ENCODE data around the gene NT5DC3. TPM values are rescaled to one million over a fixed set of nuclear protein-coding genes. Genes with fewer than 3 reads are reported as not detected.

The NT5DC3 gene
- total RNA-seq, 1 experiment from 2014 or later = 19.7 TPM

GRCh38 chr12:103758310-103759089, 82.5 kb downstream of the NT5DC3 start:
- intact Hi-C loops (cut with micrococcal nuclease; ENCODE audit: unreplicated experiment) = no loop called here
- CTCF ChIA-PET = no interaction called here
- TF ChIP-seq CTCF (conservative IDR thresholded peaks at IDR 0.05; ENCODE audit: low read depth, low read length) = no peak
- TF ChIP-seq EZH2 (IDR thresholded peaks at IDR 0.05; ENCODE audit: borderline replicate concordance, low read depth, low read length, poor library complexity, severe bottlenecking) = no peak
- no peak overlapping the region for H3K27ac ChIP-seq (ENCODE audit: low read depth, low read length, poor library complexity, severe bottlenecking)
- H3K4me1 ChIP-seq (ENCODE audit: insufficient read depth, low read length, poor library complexity, severe bottlenecking) = no peaks in the 10 kb centered on the region
- H3K36me3 ChIP-seq (ENCODE audit: insufficient read depth, low read length, poor library complexity, severe bottlenecking) = no peaks in the 10 kb centered on the region
- BruUV-seq (replicated peaks) = no TSS peak
- no peak for DNase-seq (ENCODE audit: low spot score)
- no peak overlapping the region for H3K4me3 ChIP-seq (ENCODE audit: low read depth, low read length, poor library complexity, severe bottlenecking)
- POLR2A ChIA-PET (ENCODE audit: low non-redundant PET) = no interaction called here
- no peaks in the 10 kb centered on the region for H3K9me3 ChIP-seq (ENCODE audit: low read depth, low read length, poor library complexity, severe bottlenecking)
- H3K27me3 ChIP-seq (replicated peaks; ENCODE audit: insufficient read depth, low read depth, low read length, poor library complexity) = no peaks in the 10 kb centered on the region

GRCh38 chr12:103757248-103757647, 83.8 kb downstream of the NT5DC3 start:
- no peak for DNase-seq (ENCODE audit: low spot score)
- Histone ChIP-seq H3K27me3 (replicated peaks; ENCODE audit: insufficient read depth, low read depth, low read length, poor library complexity) (no peaks in the 10 kb centered on the region), H3K9me3 (ENCODE audit: low read depth, low read length, poor library complexity, severe bottlenecking) (no peaks in the 10 kb centered on the region), H3K4me1 (ENCODE audit: insufficient read depth, low read length, poor library complexity, severe bottlenecking) (no peaks in the 10 kb centered on the region), H3K27ac (ENCODE audit: low read depth, low read length, poor library complexity, severe bottlenecking) (no peak overlapping the region), H3K4me3 (ENCODE audit: low read depth, low read length, poor library complexity, severe bottlenecking) (no peak overlapping the region), H3K36me3 (ENCODE audit: insufficient read depth, low read length, poor library complexity, severe bottlenecking) (no peaks in the 10 kb centered on the region)
- BruUV-seq (replicated peaks) = no TSS peak
- intact Hi-C loops (cut with micrococcal nuclease; ENCODE audit: unreplicated experiment) = no loop called here
- TF ChIP-seq CTCF (conservative IDR thresholded peaks at IDR 0.05; ENCODE audit: low read depth, low read length) (no peak), EZH2 (IDR thresholded peaks at IDR 0.05; ENCODE audit: borderline replicate concordance, low read depth, low read length, poor library complexity, severe bottlenecking) (no peak)
- ChIA-PET CTCF (no interaction called here), POLR2A (ENCODE audit: low non-redundant PET) (no interaction called here)

- no peaks in the 10 kb centered on the region for H3K9me3 ChIP-seq (ENCODE audit: low read depth, low read length, poor library complexity, severe bottlenecking)
- no peaks in the 10 kb centered on the region for H3K36me3 ChIP-seq (ENCODE audit: insufficient read depth, low read length, poor library complexity, severe bottlenecking)
- TF ChIP-seq EZH2 (IDR thresholded peaks at IDR 0.05; ENCODE audit: borderline replicate concordance, low read depth, low read length, poor library complexity, severe bottlenecking) = no peak
- TF ChIP-seq CTCF (conservative IDR thresholded peaks at IDR 0.05; ENCODE audit: low read depth, low read length) = no peak
- no peak overlapping the region for H3K4me3 ChIP-seq (ENCODE audit: low read depth, low read length, poor library complexity, severe bottlenecking)
- no peak for DNase-seq (ENCODE audit: low spot score)
- ChIA-PET CTCF (no interaction called here), POLR2A (ENCODE audit: low non-redundant PET) (no interaction called here)
- BruUV-seq (replicated peaks) = no TSS peak
- H3K27ac ChIP-seq (ENCODE audit: low read depth, low read length, poor library complexity, severe bottlenecking) = no peak overlapping the region
- no peaks in the 10 kb centered on the region for H3K4me1 ChIP-seq (ENCODE audit: insufficient read depth, low read length, poor library complexity, severe bottlenecking)
- intact Hi-C loops (cut with micrococcal nuclease; ENCODE audit: unreplicated experiment) = no loop called here
- H3K27me3 ChIP-seq (replicated peaks; ENCODE audit: insufficient read depth, low read depth, low read length, poor library complexity) = no peaks in the 10 kb centered on the region
Measured at GRCh38 chr12:103756443-103756842, 84.6 kb downstream of the NT5DC3 start.

Data from A673 (cell line).